Endodermal cell (in vitro differentiated cells): Measurements from ENCODE around the gene SSTR4. TPM values are rescaled to one million over a fixed set of nuclear protein-coding genes. Genes with fewer than 3 reads are reported as not detected.

Experiments
- DNase-seq: peaks from one replicate; pipeline ENCODE4 v3.0.0-alpha.2; 2017
- H3K27ac ChIP-seq: 2 replicates; pipeline ENCODE4 v1.5.1; 2013; ENCODE audit warnings: mild to moderate bottlenecking, low read depth, low read length, moderate library complexity
- H3K27me3 ChIP-seq: 2 replicates; pipeline ENCODE4 v1.6.1; 2013; ENCODE audit warnings: mild to moderate bottlenecking, low read length, moderate library complexity; ENCODE audit not compliant: insufficient read depth, control insufficient read depth, poor library complexity, severe bottlenecking
- H3K36me3 ChIP-seq: 2 replicates; pipeline ENCODE4 v1.7.0; 2013; ENCODE audit warnings: mild to moderate bottlenecking, low read length, moderate library complexity; ENCODE audit not compliant: control insufficient read depth, insufficient read depth
- H3K4me1 ChIP-seq: one replicate; pipeline ENCODE4 v1.7.0; 2013; ENCODE audit warnings: low read length; ENCODE audit not compliant: control insufficient read depth, insufficient read depth
- H3K4me3 ChIP-seq: 2 replicates; pipeline ENCODE4 v1.5.1; 2013; ENCODE audit warnings: mild to moderate bottlenecking, low read length, moderate library complexity
- H3K9ac ChIP-seq: 2 replicates; pipeline ENCODE4 v1.6.1; 2013; ENCODE audit warnings: mild to moderate bottlenecking, low read length, moderate library complexity; ENCODE audit not compliant: poor library complexity, severe bottlenecking; ENCODE audit errors: extremely low read depth
- H3K9me3 ChIP-seq: 2 replicates; pipeline ENCODE4 v1.6.1; 2013; ENCODE audit warnings: mild to moderate bottlenecking, low read length, moderate library complexity; ENCODE audit not compliant: control insufficient read depth
- H3K27ac Mint-ChIP-seq: 2 replicates; pipeline ENCODE4 v1.8.0; 2020; ENCODE audit warnings: mixed read lengths
- H3K27me3 Mint-ChIP-seq: 2 replicates; pipeline ENCODE4 v1.8.0; 2021; ENCODE audit warnings: mild to moderate bottlenecking, mixed read lengths; ENCODE audit not compliant: insufficient read depth
- H3K36me3 Mint-ChIP-seq: 2 replicates; pipeline ENCODE4 v1.8.0; 2020; ENCODE audit warnings: low read depth, mixed read lengths
- H3K4me1 Mint-ChIP-seq: 2 replicates; pipeline ENCODE4 v1.8.0; 2020; ENCODE audit warnings: mixed read lengths
- H3K4me3 Mint-ChIP-seq: 2 replicates; pipeline ENCODE4 v1.8.0; 2020; ENCODE audit warnings: mild to moderate bottlenecking, moderate library complexity, mixed read lengths
- H3K9me3 Mint-ChIP-seq: 2 replicates; pipeline ENCODE4 v1.8.0; 2020; ENCODE audit warnings: mild to moderate bottlenecking, mixed read lengths
- CTCF ChIP-seq: fragments of 200-600 bp; sonication (generic); conservative IDR thresholded peaks from 2 replicates; pipeline ENCODE4 v1.5.0; 2021; ENCODE audit warnings: antibody characterized with exemption, mild to moderate bottlenecking
- WGBS, 2 experiments: methylation state at CpG; one replicate each; pipeline versions ENCODE4 v1.1.5 to v1.1.7; 2013; ENCODE audit warnings: missing lambda C conversion rate in 2 of 2, mixed read lengths in 1 of 2; ENCODE audit not compliant: insufficient coverage in 1 of 2, insufficient read length in 1 of 2; 5-methylcytosine and 5-hydroxymethylcytosine counted together
- total RNA-seq, 2 donors: library from RNA; stranded (reverse); fragmentation: NEBNext Ultra II Directional in 1 of 2; extraction: Animal tissue kit (Norgen Biotek cat#: 25700) in 1 of 2; gene quantifications; 2 replicates in 1 of 2; 3 replicates in 1 of 2; pipeline ENCODE4 v1.2.1, GENCODE V29; 2021

The SSTR4 gene
- total RNA-seq, 2 donors from 2014 or later: 0.40 TPM; not detected in 1

GRCh38 chr20:23078351-23079015 is 43.4 kb downstream of the SSTR4 start:
- Mint-ChIP-seq H3K27me3 (no peaks in the 10 kb centered on the region), H3K36me3 (no peaks in the 10 kb centered on the region), H3K4me3 (no peak overlapping the region), H3K4me1 (peaks cover 8% of the 10 kb centered on the region), H3K27ac (no peak overlapping the region), H3K9me3 (no peaks in the 10 kb centered on the region)
- 93 to 98% methylated on average over 3 to 5 of the region's 5 CpGs for WGBS, 2 experiments
- Histone ChIP-seq H3K36me3 (no peaks in the 10 kb centered on the region), H3K9ac (no peak overlapping the region), H3K4me1 (peaks cover 3% of the 10 kb centered on the region), H3K9me3 (no peaks in the 10 kb centered on the region), H3K27me3 (no peaks in the 10 kb centered on the region), H3K27ac (peak overlapping the region; percentile 56), H3K4me3 (no peak overlapping the region)
- no peak for TF ChIP-seq CTCF
- no peak for DNase-seq

GRCh38 chr20:23079016-23079351 is 43.9 kb downstream of the SSTR4 start:
- Histone ChIP-seq H3K4me1 (peaks cover 3% of the 10 kb centered on the region), H3K27ac (peak overlapping the region; percentile 56), H3K4me3 (no peak overlapping the region), H3K36me3 (no peaks in the 10 kb centered on the region), H3K27me3 (no peaks in the 10 kb centered on the region), H3K9me3 (no peaks in the 10 kb centered on the region), H3K9ac (no peak overlapping the region)
- no peaks in the 10 kb centered on the region for H3K36me3 Mint-ChIP-seq
- no peaks in the 10 kb centered on the region for H3K27me3 Mint-ChIP-seq
- no peak overlapping the region for H3K4me3 Mint-ChIP-seq
- H3K27ac Mint-ChIP-seq: no peak overlapping the region
- DNase-seq: peak; percentile 82
- TF ChIP-seq CTCF: peak; percentile 93
- no peaks in the 10 kb centered on the region for H3K9me3 Mint-ChIP-seq
- H3K4me1 Mint-ChIP-seq: peaks cover 8% of the 10 kb centered on the region
- 49 to 80% methylated on average over 1 to 6 of the region's 6 CpGs for WGBS, 2 experiments

GRCh38 chr20:23079926-23080325 is 44.8 kb downstream of the SSTR4 start:
- H3K27me3 ChIP-seq: no peaks in the 10 kb centered on the region
- H3K4me3 ChIP-seq: no peak overlapping the region
- no peaks in the 10 kb centered on the region for H3K27me3 Mint-ChIP-seq
- H3K4me1 ChIP-seq: peaks cover 3% of the 10 kb centered on the region
- 85 to 100% methylated on average over 2 of the region's 2 CpGs for WGBS, 2 experiments
- no peak overlapping the region for H3K9ac ChIP-seq
- H3K36me3 Mint-ChIP-seq: no peaks in the 10 kb centered on the region
- no peak overlapping the region for H3K27ac Mint-ChIP-seq
- H3K36me3 ChIP-seq: no peaks in the 10 kb centered on the region
- H3K9me3 ChIP-seq: no peaks in the 10 kb centered on the region
- H3K4me1 Mint-ChIP-seq: peaks cover 8% of the 10 kb centered on the region
- H3K9me3 Mint-ChIP-seq: no peaks in the 10 kb centered on the region
- DNase-seq: no peak
- no peak overlapping the region for H3K27ac ChIP-seq
- H3K4me3 Mint-ChIP-seq: no peak overlapping the region
- no peak for TF ChIP-seq CTCF
